NB4 (cell line): Measurements from ENCODE around the gene NBPF4.

Experiments
- MYC ChIP-seq: IDR thresholded peaks from 2 replicates; pipeline ENCODE4 v1.6.1; 2011; ENCODE audit warnings: low read depth, low read length
- POLR2A ChIP-seq: IDR thresholded peaks from 2 replicates; pipeline ENCODE4 v1.6.1; 2011; ENCODE audit warnings: mild to moderate bottlenecking; ENCODE audit not compliant: insufficient read length; ENCODE audit errors: extremely low read depth
- TF ChIP-seq, protein P1 (sequence below): IDR thresholded peaks from one replicate; pipeline ENCODE4 v1.5.1; 2012; ENCODE audit warnings: low read depth, low read length
- TF ChIP-seq, protein P2 (sequence below): IDR thresholded peaks from 2 replicates; pipeline ENCODE4 v1.6.1; 2011; ENCODE audit warnings: low read depth, low read length

DNA sequence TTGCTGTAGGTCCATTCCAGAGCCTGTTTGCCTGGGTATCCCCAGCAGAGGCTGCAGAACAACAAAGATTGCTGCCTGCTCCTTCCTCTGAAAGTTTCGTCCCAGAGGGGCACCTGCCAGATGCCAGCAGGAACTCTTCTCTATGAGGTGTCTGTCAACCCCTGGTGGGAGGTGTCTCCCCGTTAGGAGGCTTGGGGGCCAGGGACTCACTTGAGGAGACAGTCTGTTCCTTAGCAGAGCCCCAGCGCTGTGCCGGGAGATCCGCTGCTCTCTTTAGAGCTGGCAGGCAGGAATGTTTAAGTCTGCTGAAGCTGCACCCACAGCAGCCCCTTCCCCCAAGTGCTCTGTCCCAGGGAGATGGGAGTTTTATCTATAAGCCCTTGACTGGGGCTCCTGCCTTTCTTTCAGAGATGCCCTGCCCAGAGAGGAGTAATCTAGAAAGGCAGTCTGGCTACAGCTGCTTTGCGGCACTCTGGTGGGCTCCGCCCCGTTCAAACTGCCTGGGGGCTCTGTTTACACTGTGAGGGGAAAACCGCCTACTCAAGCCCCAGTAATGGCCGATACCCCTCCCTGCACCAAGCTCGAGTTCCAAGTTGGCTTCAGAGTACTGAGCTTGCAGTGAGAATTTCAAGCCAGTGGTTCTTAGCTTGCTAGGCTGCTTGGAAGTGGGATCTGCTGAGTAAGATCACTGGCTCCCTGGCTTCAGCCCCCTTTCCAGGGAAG lies 35.0 kb downstream of the NBPF4 start:
- TF ChIP-seq, protein P1, sequence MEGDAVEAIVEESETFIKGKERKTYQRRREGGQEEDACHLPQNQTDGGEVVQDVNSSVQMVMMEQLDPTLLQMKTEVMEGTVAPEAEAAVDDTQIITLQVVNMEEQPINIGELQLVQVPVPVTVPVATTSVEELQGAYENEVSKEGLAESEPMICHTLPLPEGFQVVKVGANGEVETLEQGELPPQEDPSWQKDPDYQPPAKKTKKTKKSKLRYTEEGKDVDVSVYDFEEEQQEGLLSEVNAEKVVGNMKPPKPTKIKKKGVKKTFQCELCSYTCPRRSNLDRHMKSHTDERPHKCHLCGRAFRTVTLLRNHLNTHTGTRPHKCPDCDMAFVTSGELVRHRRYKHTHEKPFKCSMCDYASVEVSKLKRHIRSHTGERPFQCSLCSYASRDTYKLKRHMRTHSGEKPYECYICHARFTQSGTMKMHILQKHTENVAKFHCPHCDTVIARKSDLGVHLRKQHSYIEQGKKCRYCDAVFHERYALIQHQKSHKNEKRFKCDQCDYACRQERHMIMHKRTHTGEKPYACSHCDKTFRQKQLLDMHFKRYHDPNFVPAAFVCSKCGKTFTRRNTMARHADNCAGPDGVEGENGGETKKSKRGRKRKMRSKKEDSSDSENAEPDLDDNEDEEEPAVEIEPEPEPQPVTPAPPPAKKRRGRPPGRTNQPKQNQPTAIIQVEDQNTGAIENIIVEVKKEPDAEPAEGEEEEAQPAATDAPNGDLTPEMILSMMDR = no peak
- TF ChIP-seq POLR2A (no peak), MYC (no peak)
- TF ChIP-seq, protein P2, sequence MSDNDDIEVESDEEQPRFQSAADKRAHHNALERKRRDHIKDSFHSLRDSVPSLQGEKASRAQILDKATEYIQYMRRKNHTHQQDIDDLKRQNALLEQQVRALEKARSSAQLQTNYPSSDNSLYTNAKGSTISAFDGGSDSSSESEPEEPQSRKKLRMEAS = no peak
